A673 (cell line): ENCODE measurements around the gene FKBP1A. TPM values are rescaled to one million over a fixed set of nuclear protein-coding genes. Genes with fewer than 3 reads are reported as not detected.

Source experiments
- BruUV-seq: library from RNA; stranded (reverse); fragments of 400-500 nt; replicated peaks from 2 replicates; lab custom pipeline; 2021; lab: Mats Ljungman, UMichigan
- CTCF ChIA-PET: fragments of 300-600 bp; sonication (Branson Sonifier 250); formaldehyde crosslinking; loops from one replicate; lab custom pipeline; 2022; ENCODE audit warnings: antibody characterized with exemption; lab: Charles Lee
- POLR2A ChIA-PET: fragments of 300-600 bp; sonication (Branson Sonifier 250); formaldehyde crosslinking; loops from one replicate; lab custom pipeline; 2022; ENCODE audit warnings: antibody characterized with exemption; ENCODE audit not compliant: low non-redundant PET; lab: Charles Lee
- DNase-seq: peaks from one replicate; pipeline ENCODE4 v3.0.0-alpha.2; 2015; ENCODE audit warnings: low spot score
- H3K27ac ChIP-seq: fragments of 200-600 bp; sonication (generic); 2 replicates; pipeline ENCODE4 v1.5.1; 2016; ENCODE audit warnings: mixed run types, low read depth, mild to moderate bottlenecking, mixed read lengths, antibody characterized with exemption, low read length; ENCODE audit not compliant: poor library complexity, severe bottlenecking
- H3K27me3 ChIP-seq: fragments of 200-600 bp; sonication (generic); replicated peaks from 2 replicates; pipeline ENCODE4 v1.6.1; 2017; ENCODE audit warnings: mixed run types, low read depth, mild to moderate bottlenecking, mixed read lengths, antibody characterized with exemption, low read length; ENCODE audit not compliant: insufficient read depth, poor library complexity
- H3K36me3 ChIP-seq: fragments of 200-600 bp; sonication (generic); 2 replicates; pipeline ENCODE4 v1.6.1; 2016; ENCODE audit warnings: mixed run types, mild to moderate bottlenecking, mixed read lengths, antibody characterized with exemption, low read length; ENCODE audit not compliant: insufficient read depth, poor library complexity, severe bottlenecking
- H3K4me1 ChIP-seq: fragments of 200-600 bp; sonication (generic); 2 replicates; pipeline ENCODE4 v1.6.1; 2017; ENCODE audit warnings: mixed run types, mild to moderate bottlenecking, mixed read lengths, antibody characterized with exemption, low read length; ENCODE audit not compliant: insufficient read depth, poor library complexity, severe bottlenecking
- H3K4me3 ChIP-seq: fragments of 200-600 bp; sonication (generic); 2 replicates; pipeline ENCODE4 v1.5.1; 2016; ENCODE audit warnings: low read depth, mixed run types, mild to moderate bottlenecking, mixed read lengths, low read length; ENCODE audit not compliant: poor library complexity, severe bottlenecking
- H3K9me3 ChIP-seq: fragments of 200-600 bp; sonication (generic); 2 replicates; pipeline ENCODE4 v1.6.1; 2016; ENCODE audit warnings: mixed run types, low read depth, mild to moderate bottlenecking, mixed read lengths, antibody characterized with exemption, low read length; ENCODE audit not compliant: poor library complexity, severe bottlenecking
- EZH2 ChIP-seq: fragments of 200-600 bp; sonication (generic); IDR thresholded peaks from 2 replicates; pipeline ENCODE4 v1.6.1; 2017; ENCODE audit warnings: borderline replicate concordance, low read depth, mild to moderate bottlenecking, mixed read lengths, antibody characterized with exemption, low read length; ENCODE audit not compliant: poor library complexity, severe bottlenecking
- intact Hi-C: fragments of 100-400 bp; cut with micrococcal nuclease; formaldehyde crosslinking; loops from one replicate; pipeline ENCODE4 v1.10.0; 2022; ENCODE audit not compliant: unreplicated experiment
- total RNA-seq: library from RNA; stranded (reverse); gene quantifications from 2 replicates; pipeline ENCODE4 v1.2.3, GENCODE V29; 2021
- TF ChIP-seq, protein P1 (sequence below): fragments of 300-800, 200-600 bp; sonication (generic); conservative IDR thresholded peaks from 2 replicates; pipeline ENCODE4 v1.5.1; 2017; ENCODE audit warnings: low read depth, mild to moderate bottlenecking, antibody characterized with exemption, low read length, moderate library complexity, mixed read lengths

FKBP1A gene
- total RNA-seq, 1 experiment from 2014 or later: 264 TPM

DNA sequence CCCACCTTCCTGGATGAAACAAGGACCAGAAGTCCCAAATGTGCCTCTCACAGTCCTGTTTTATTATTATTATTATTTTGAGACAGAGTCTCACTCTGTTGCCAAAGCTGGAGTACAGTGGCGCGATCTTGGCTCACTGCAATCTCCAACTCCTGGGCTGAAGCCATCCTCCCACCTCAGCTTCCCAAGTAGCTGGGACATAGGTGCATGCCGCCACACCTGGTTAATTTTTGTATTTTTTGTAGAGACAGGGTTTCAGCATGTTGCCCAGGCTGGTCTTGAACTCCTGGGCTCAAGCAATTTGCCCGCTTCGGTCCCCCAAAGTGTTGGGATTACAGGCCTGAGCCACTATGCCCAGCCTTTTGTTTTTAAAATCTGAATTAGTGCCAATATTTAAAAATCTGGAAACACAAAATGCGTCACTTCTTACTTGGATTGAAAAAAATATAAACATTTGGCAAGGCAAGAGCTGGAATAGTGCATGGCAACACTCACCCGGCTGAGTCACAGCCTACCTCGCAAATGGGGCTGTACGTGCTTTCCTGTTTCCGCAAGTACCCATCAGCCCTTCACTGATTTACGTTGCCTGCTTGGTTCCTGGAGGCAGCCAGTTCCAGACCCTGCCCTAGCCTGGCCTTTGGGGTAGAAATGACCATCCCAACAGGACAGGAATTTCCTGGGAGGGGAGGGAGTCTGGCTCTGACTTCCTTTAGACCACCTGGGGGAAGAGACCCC is 70.2 kb downstream of the FKBP1A start:
- Histone ChIP-seq H3K4me3 (no peak overlapping the region), H3K27me3 (no peaks in the 10 kb centered on the region), H3K9me3 (no peaks in the 10 kb centered on the region), H3K36me3 (peaks cover 4% of the 10 kb centered on the region), H3K4me1 (peaks cover 20% of the 10 kb centered on the region), H3K27ac (no peak overlapping the region)
- TF ChIP-seq, protein P1, sequence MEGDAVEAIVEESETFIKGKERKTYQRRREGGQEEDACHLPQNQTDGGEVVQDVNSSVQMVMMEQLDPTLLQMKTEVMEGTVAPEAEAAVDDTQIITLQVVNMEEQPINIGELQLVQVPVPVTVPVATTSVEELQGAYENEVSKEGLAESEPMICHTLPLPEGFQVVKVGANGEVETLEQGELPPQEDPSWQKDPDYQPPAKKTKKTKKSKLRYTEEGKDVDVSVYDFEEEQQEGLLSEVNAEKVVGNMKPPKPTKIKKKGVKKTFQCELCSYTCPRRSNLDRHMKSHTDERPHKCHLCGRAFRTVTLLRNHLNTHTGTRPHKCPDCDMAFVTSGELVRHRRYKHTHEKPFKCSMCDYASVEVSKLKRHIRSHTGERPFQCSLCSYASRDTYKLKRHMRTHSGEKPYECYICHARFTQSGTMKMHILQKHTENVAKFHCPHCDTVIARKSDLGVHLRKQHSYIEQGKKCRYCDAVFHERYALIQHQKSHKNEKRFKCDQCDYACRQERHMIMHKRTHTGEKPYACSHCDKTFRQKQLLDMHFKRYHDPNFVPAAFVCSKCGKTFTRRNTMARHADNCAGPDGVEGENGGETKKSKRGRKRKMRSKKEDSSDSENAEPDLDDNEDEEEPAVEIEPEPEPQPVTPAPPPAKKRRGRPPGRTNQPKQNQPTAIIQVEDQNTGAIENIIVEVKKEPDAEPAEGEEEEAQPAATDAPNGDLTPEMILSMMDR: no peak
- ChIA-PET POLR2A (no interaction called here), CTCF (no interaction called here)
- no peak for DNase-seq
- BruUV-seq: no TSS peak
- intact Hi-C loops: no loop called here

DNA sequence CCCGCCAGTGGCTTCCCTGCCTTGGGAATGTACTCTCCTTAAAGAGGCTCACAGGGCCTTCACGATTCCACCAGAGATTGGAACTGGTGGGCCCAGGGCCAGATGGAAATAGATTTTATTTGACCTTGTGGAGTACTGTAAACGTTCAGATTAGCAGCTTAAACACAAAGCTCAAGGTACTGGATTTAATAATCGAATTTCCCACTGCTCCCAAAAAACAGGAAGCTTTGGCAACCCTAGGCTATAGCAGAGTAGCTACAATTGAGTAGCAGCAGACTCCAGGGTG is 71.3 kb downstream of the FKBP1A start:
- ChIA-PET CTCF (no interaction called here), POLR2A (no interaction called here)
- no peak for DNase-seq
- TF ChIP-seq, protein P1: no peak
- H3K36me3 ChIP-seq: peaks cover 3% of the 10 kb centered on the region
- BruUV-seq: no TSS peak
- no peak overlapping the region for H3K27ac ChIP-seq
- no peaks in the 10 kb centered on the region for H3K27me3 ChIP-seq
- no peak overlapping the region for H3K4me3 ChIP-seq
- peaks cover 14% of the 10 kb centered on the region for H3K4me1 ChIP-seq
- no peaks in the 10 kb centered on the region for H3K9me3 ChIP-seq
- intact Hi-C loops: no loop called here

DNA sequence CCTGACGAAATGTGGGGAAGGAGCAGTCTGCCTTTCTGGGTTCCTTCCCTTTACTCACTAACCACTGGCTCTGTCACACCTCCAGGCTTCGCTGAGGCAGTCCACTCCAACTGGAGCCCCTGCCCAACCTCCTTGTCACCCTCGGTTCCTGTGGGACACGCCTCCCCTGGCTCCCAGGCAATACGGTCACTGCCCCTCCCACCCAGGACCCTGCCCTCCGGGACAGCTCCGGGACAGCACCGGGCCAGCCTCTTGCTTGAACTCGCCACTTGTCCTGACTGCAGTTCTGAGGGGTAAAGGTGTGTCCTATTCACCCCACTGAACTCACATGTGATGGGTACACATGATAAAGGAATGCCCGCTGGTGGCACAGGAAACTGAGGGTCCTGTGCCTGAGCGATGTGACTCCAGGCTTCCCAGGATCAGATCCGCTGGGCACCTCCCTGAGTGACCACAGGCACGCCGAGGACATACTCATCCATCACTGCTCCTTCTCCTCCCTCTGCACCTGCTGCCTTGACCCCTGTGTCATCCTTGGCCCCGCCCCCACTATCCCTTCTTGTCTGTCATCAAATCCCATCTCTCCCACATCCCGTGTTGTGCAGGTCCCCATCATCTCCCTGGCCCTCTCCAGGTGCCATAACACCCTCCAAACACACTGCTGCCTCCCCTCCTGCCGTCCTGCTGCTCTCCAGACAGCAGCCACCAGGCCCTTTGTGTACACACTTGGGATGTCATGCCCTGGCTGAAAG is 71.8 kb downstream of the FKBP1A start:
- ChIA-PET POLR2A (no interaction called here), CTCF (no interaction called here)
- TF ChIP-seq, protein P1: no peak
- TF ChIP-seq EZH2: no peak
- intact Hi-C loops: no loop called here
- no peaks in the 10 kb centered on the region for H3K27me3 ChIP-seq
- no peak overlapping the region for H3K27ac ChIP-seq
- BruUV-seq: no TSS peak
- H3K4me3 ChIP-seq: no peak overlapping the region
- H3K36me3 ChIP-seq: no peaks in the 10 kb centered on the region
- no peak for DNase-seq
- peaks cover 9% of the 10 kb centered on the region for H3K4me1 ChIP-seq
- H3K9me3 ChIP-seq: no peaks in the 10 kb centered on the region
